GM18951 (cell line): ENCODE data around the gene SPACA6.

Experiments
- POLR2A ChIP-seq: IDR thresholded peaks from 4 replicates; pipeline ENCODE4 v1.6.1; 2011; ENCODE audit warnings: mild to moderate bottlenecking; ENCODE audit not compliant: insufficient read length, insufficient read depth; ENCODE audit errors: extremely low read depth
- in situ Hi-C: fragments of 300-500 bp; cut with MboI; formaldehyde crosslinking; loops from one replicate; pipeline ENCODE4 v1.12.0; 2022; ENCODE audit warnings: low sequenced_read_pairs, mixed read lengths, inconsistent platforms; ENCODE audit not compliant: unreplicated experiment

SPACA6 gene

DNA sequence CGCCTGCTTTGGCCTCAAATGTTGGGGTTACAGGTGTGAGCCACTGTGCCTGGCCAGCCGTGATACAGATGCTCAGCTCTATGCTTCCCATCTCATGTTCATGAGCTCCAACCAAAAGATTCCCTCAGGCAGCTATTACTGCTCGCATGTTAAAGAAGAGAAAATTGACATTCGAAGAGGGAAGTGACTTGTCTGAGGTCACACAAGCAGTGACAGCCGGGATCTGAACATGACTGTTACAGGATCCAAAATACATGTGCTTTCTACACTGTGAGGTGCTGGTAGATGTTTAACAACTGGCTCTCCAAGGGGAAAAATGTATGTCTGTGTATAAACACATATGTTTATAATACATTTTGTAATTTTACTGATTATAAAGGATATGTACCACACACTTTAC is 47.2 kb downstream of the SPACA6 start:
- TF ChIP-seq POLR2A: no peak

GRCh38 chr19:51742789-51743188 is 49.7 kb downstream of the SPACA6 start:
- in situ Hi-C loops: no loop called here
- TF ChIP-seq POLR2A: no peak

More for the DNA sequence above, 47.2 kb downstream of the SPACA6 start:
- in situ Hi-C loops: no loop called here

- in situ Hi-C loops: no loop called here
- TF ChIP-seq POLR2A: no peak
These were observed 50.3 kb downstream of the SPACA6 start for GRCh38 chr19:51743405-51743804.

GRCh38 chr19:51746731-51747130 is 53.6 kb downstream of the SPACA6 start:
- in situ Hi-C loops: no loop called here
- no peak for TF ChIP-seq POLR2A

- in situ Hi-C loops: no loop called here
- no peak for TF ChIP-seq POLR2A
These were observed 56.8 kb downstream of the SPACA6 start for GRCh38 chr19:51749979-51750378.

GRCh38 chr19:51750400-51751094 is 57.4 kb downstream of the SPACA6 start:
- in situ Hi-C loops: no loop called here
- no peak for TF ChIP-seq POLR2A

DNA sequence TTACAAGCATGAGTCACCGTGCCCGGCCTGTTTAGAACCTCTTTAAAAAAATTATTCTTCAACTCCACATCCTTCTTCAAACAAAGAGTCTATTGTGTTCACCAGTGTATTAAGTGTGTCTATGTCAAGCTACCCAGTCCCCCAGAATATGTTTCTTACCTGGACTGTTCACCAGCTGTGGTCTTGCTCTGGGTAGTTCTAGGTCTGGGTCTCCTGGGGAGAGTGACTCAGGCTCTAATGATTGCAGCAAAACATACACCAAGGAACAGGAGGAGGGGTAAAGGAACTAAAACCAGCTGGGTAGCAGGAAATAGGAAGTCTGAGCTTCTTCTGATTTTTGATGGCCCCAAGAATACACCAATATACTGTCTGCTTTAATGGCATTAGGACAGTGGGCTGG is 58.5 kb downstream of the SPACA6 start, which contains the start of gene FPR1:
FPR1 (minus strand) TSS at position 224 of the 400 bp plus-strand sequence. CDS start 4,884 bp downstream, outside the sequence.
- in situ Hi-C loops: no loop called here

DNA sequence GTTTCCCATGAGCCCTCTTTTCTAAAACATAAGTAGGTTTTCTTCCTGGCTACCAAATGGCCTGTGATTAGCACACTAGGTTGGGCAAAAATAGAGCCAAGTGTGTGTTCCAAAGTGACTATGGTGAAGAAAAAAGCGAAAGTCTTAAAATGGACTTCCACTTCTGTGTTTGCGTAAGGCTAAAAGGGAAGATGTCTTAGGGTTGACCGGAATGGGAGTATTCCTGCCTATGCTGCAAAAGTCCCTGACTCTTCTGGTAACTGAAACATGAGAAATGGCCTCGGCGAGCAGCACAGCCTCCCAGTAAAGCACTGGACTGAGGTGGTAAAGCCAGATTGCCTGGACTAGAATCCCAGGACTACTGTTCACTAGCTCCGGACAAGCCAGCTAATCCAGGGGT is 61.0 kb downstream of the SPACA6 start:
- in situ Hi-C loops: no loop called here
- no peak for TF ChIP-seq POLR2A

More for the DNA sequence above, 58.5 kb downstream of the SPACA6 start, which contains the start of gene FPR1:
- TF ChIP-seq POLR2A: no peak

- no peak for TF ChIP-seq POLR2A
These were observed 61.6 kb downstream of the SPACA6 start for GRCh38 chr19:51754770-51755169.

More at GRCh38 chr19:51754770-51755169, 61.6 kb downstream of the SPACA6 start:
- in situ Hi-C loops: no loop called here
